Measurements from ENCODE around the gene NELL2.

DNA sequence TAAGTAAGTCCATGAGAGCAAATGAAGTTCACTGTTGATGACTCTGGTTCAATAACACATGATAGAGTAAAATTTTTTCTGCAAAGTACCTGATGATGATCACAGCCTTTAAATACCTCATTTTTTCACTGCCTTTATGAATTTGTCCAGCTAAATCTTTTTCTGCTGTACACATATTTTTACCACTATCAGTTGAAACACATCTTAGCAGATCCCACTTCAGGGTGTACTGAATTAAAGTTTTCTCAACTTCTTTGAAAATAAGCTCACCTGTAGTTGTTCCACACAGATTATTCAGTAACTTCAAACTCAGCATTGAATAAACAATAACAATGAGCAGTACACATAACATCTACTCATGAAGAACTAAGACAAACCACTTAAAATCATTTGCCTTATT is 385.9 kb downstream of the NELL2 start:
- no peak for TF ChIP-seq CTBP1 (IDR thresholded peaks at IDR 0.05; ENCODE audit: borderline replicate concordance)
- TF ChIP-seq FOXK2 (IDR thresholded peaks at IDR 0.05), result no peak
- no peak for TF ChIP-seq ZNF384 (IDR thresholded peaks at IDR 0.05)
- no peak for TF ChIP-seq BHLHE40 (IDR thresholded peaks at IDR 0.05; ENCODE audit: borderline replicate concordance)
- TF ChIP-seq FOXM1 (IDR thresholded peaks at IDR 0.05; ENCODE audit: borderline replicate concordance), result no peak
- no peak for TF ChIP-seq SP1 (IDR thresholded peaks at IDR 0.05)
- no peak for TF ChIP-seq FOXA1 (IDR thresholded peaks at IDR 0.05)
- no peak for TF ChIP-seq NFRKB (IDR thresholded peaks at IDR 0.05)
- TF ChIP-seq TARDBP (IDR thresholded peaks at IDR 0.05), result no peak
- TF ChIP-seq SUZ12 (IDR thresholded peaks at IDR 0.05), result no peak
- no peak for TF ChIP-seq HDGF (IDR thresholded peaks at IDR 0.05; ENCODE audit: borderline replicate concordance)
- TF ChIP-seq, protein P1, sequence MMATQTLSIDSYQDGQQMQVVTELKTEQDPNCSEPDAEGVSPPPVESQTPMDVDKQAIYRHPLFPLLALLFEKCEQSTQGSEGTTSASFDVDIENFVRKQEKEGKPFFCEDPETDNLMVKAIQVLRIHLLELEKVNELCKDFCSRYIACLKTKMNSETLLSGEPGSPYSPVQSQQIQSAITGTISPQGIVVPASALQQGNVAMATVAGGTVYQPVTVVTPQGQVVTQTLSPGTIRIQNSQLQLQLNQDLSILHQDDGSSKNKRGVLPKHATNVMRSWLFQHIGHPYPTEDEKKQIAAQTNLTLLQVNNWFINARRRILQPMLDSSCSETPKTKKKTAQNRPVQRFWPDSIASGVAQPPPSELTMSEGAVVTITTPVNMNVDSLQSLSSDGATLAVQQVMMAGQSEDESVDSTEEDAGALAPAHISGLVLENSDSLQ (IDR thresholded peaks at IDR 0.05), result no peak
- TF ChIP-seq ELF4 (IDR thresholded peaks at IDR 0.05), result no peak

All from HEK293T (cell line).